Endometrial microvascular endothelial cells (primary cell): Measurements from ENCODE around the gene HELB. TPM values are rescaled to one million over a fixed set of nuclear protein-coding genes. Genes with fewer than 3 reads are reported as not detected.

Source experiments
- in situ Hi-C: cut with HindIII; loops from 2 replicates; pipeline ENCODE4 v1.10.0; 2017; ENCODE audit warnings: low sequenced_read_pairs, low pct_unique_long_range_greater_than_20kb; ENCODE audit errors: inconsistent ontology term
- total RNA-seq: library from RNA; depleted of rRNA; stranded (reverse); fragments of >200 nt; gene quantifications from one replicate; pipeline ENCODE4 v1.2.3, GENCODE V29; 2015; ENCODE audit errors: inconsistent ontology term

Gene HELB
- total RNA-seq, 1 donor from 2014 or later = 3.7 TPM

GRCh38 chr12:66345956-66346355 is 43.7 kb downstream of the HELB start:
- in situ Hi-C loops = no loop called here

- in situ Hi-C loops = no loop called here
Observed at GRCh38 chr12:66351301-66351700, 49.0 kb downstream of the HELB start.

GRCh38 chr12:66352197-66352596 is 49.9 kb downstream of the HELB start:
- in situ Hi-C loops = no loop called here

GRCh38 chr12:66352899-66353298 is 50.6 kb downstream of the HELB start:
- in situ Hi-C loops = no loop called here

GRCh38 chr12:66354291-66354690 is 52.0 kb downstream of the HELB start:
- in situ Hi-C loops = no loop called here

- in situ Hi-C loops = no loop called here
Observed at GRCh38 chr12:66359300-66359699, 57.0 kb downstream of the HELB start.

GRCh38 chr12:66361703-66362102 is 59.4 kb downstream of the HELB start:
- in situ Hi-C loops = no loop called here

- in situ Hi-C loops = no loop called here
Observed at GRCh38 chr12:66365718-66366490, 63.6 kb downstream of the HELB start.

GRCh38 chr12:66367015-66367667 is 64.8 kb downstream of the HELB start:
- in situ Hi-C loops = no loop called here

GRCh38 chr12:66371982-66372381 is 69.7 kb downstream of the HELB start:
- in situ Hi-C loops = no loop called here

GRCh38 chr12:66375560-66375959 is 73.3 kb downstream of the HELB start:
- in situ Hi-C loops = no loop called here

GRCh38 chr12:66379616-66380015 is 77.3 kb downstream of the HELB start:
- in situ Hi-C loops = no loop called here

- in situ Hi-C loops = no loop called here
Observed at GRCh38 chr12:66380769-66381535, 78.7 kb downstream of the HELB start.

GRCh38 chr12:66387117-66387516 is 84.8 kb downstream of the HELB start:
- in situ Hi-C loops = no loop called here

Other genes with a start within 250 kb of the HELB start
- 12.1 TPM for gene LLPH, start 171.7 kb upstream of the HELB start, total RNA-seq
- gene TMBIM4, start 132.5 kb upstream of the HELB start, total RNA-seq = 137 TPM
- 7.7 TPM for gene IRAK3, start 113.3 kb upstream of the HELB start, total RNA-seq